Loucy (cell line): ENCODE data around the gene GNAI1.

Source experiments
- H2AFZ ChIP-seq: fragments of 200-600 bp; sonication (generic); 2 replicates; pipeline ENCODE4 v1.6.0; 2016; ENCODE audit warnings: antibody characterized with exemption, mild to moderate bottlenecking, low read length, moderate library complexity
- H3F3A ChIP-seq: fragments of 200-600 bp; 2 replicates; pipeline ENCODE4 v1.6.0; 2016; ENCODE audit warnings: antibody characterized with exemption, low read depth, mild to moderate bottlenecking
- H3K27me3 ChIP-seq: fragments of 200-600 bp; sonication (generic); 2 replicates; pipeline ENCODE4 v1.6.1; 2014; ENCODE audit warnings: low read length, mild to moderate bottlenecking; ENCODE audit not compliant: insufficient read depth, poor library complexity, severe bottlenecking
- H3K36me3 ChIP-seq: fragments of 200-600 bp; sonication (generic); 2 replicates; pipeline ENCODE4 v1.6.1; 2016; ENCODE audit warnings: low read length; ENCODE audit not compliant: insufficient read depth
- H3K4me1 ChIP-seq: fragments of 200-600 bp; sonication (generic); 2 replicates; pipeline ENCODE4 v1.5.1; 2014; ENCODE audit warnings: low read length, mild to moderate bottlenecking; ENCODE audit not compliant: insufficient read depth, poor library complexity, severe bottlenecking
- H3K4me2 ChIP-seq: fragments of 200-600 bp; sonication (generic); 2 replicates; pipeline ENCODE4 v1.6.0; 2014; ENCODE audit warnings: antibody characterized with exemption, low read length, low read depth, mild to moderate bottlenecking; ENCODE audit not compliant: poor library complexity, severe bottlenecking
- H3K4me3 ChIP-seq: fragments of 200-600 bp; sonication (generic); 2 replicates; pipeline ENCODE4 v1.5.1; 2014; ENCODE audit warnings: low read length, mild to moderate bottlenecking, mixed read lengths; ENCODE audit not compliant: poor library complexity, severe bottlenecking
- H3K79me2 ChIP-seq: fragments of 200-600 bp; sonication (generic); 2 replicates; pipeline ENCODE4 v1.6.1; 2014; ENCODE audit warnings: low read length; ENCODE audit not compliant: insufficient read depth
- H3K9ac ChIP-seq: fragments of 200-600 bp; sonication (generic); 2 replicates; pipeline ENCODE4 v1.6.0; 2014; ENCODE audit warnings: mild to moderate bottlenecking, low read depth, low read length, moderate library complexity; ENCODE audit not compliant: poor library complexity, severe bottlenecking
- H3K9me2 ChIP-seq: fragments of 200-600 bp; sonication (generic); replicated peaks from 2 replicates; pipeline ENCODE4 v1.6.1; 2016; ENCODE audit warnings: low read depth, low read length, mixed read lengths
- H3K9me3 ChIP-seq: fragments of 200-600 bp; sonication (generic); 2 replicates; pipeline ENCODE4 v1.6.1; 2014; ENCODE audit warnings: mild to moderate bottlenecking, antibody characterized with exemption, low read length, low read depth; ENCODE audit not compliant: insufficient read depth
- H4K20me1 ChIP-seq: fragments of 200-600 bp; sonication (generic); 2 replicates; pipeline ENCODE4 v1.6.0; 2014; ENCODE audit warnings: antibody characterized with exemption, low read length, mild to moderate bottlenecking; ENCODE audit not compliant: insufficient read depth, poor library complexity, severe bottlenecking
- EZH2phosphoT487 ChIP-seq: fragments of 200-600 bp; IDR thresholded peaks from 2 replicates; pipeline ENCODE4 v1.6.1; 2018; ENCODE audit warnings: antibody characterized with exemption, mild to moderate bottlenecking, moderate library complexity, borderline replicate concordance
- TF ChIP-seq, protein P1 (sequence below): fragments of 200-600 bp; sonication (generic); conservative IDR thresholded peaks from 2 replicates; pipeline ENCODE4 v1.5.1; 2014; ENCODE audit warnings: mild to moderate bottlenecking, antibody characterized with exemption, low read length

The GNAI1 gene

DNA sequence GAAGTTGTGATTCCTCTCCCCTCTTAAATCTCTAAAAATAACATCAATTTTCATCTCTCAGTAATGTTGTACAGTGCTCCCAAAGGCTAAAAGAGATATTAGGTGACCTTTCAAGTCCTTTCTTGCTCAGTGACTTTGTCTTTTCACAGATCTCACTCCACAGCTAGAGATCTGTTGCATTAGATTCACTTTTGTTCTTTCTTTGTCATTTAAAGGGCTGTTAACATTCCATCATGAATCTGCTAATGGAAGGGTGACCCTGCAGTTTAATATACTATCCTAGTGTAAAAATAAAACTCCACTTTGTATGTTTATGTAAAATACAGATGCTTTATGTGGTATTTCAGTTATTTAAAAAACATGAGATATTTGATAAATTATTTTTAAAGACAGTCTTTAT lies 30.5 kb downstream of the GNAI1 start:
- no peak overlapping the region for H3K4me3 ChIP-seq
- no peaks in the 10 kb centered on the region for H3K9me2 ChIP-seq
- H3K4me1 ChIP-seq: peaks cover 26% of the 10 kb centered on the region
- H2AFZ ChIP-seq: no peak overlapping the region
- H3K36me3 ChIP-seq: no peaks in the 10 kb centered on the region
- H4K20me1 ChIP-seq: no peaks in the 10 kb centered on the region
- no peaks in the 10 kb centered on the region for H3F3A ChIP-seq
- H3K79me2 ChIP-seq: no peaks in the 10 kb centered on the region
- TF ChIP-seq, protein P1, sequence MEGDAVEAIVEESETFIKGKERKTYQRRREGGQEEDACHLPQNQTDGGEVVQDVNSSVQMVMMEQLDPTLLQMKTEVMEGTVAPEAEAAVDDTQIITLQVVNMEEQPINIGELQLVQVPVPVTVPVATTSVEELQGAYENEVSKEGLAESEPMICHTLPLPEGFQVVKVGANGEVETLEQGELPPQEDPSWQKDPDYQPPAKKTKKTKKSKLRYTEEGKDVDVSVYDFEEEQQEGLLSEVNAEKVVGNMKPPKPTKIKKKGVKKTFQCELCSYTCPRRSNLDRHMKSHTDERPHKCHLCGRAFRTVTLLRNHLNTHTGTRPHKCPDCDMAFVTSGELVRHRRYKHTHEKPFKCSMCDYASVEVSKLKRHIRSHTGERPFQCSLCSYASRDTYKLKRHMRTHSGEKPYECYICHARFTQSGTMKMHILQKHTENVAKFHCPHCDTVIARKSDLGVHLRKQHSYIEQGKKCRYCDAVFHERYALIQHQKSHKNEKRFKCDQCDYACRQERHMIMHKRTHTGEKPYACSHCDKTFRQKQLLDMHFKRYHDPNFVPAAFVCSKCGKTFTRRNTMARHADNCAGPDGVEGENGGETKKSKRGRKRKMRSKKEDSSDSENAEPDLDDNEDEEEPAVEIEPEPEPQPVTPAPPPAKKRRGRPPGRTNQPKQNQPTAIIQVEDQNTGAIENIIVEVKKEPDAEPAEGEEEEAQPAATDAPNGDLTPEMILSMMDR: no peak
- TF ChIP-seq EZH2phosphoT487: no peak
- H3K9me3 ChIP-seq: no peaks in the 10 kb centered on the region
- H3K27me3 ChIP-seq: no peaks in the 10 kb centered on the region
- no peak overlapping the region for H3K4me2 ChIP-seq
- no peak overlapping the region for H3K9ac ChIP-seq

DNA sequence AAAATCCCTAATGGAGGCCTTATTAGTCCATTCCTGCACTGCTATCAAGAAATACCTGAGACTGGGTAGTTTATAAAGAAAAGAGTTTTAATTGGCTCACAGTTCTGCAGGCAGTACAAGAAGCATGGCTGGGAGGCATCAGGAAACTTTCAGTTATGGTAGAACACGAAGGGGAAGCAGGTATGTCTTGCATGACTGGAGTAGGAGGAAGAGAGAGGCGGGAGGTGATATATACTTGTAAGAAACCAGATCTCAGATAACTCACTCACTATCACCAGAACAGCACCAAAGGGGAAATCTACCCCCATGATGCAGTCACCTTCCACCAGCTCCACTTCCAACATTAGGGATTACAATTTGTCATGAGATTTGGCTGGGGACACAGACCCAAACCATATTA lies 35.8 kb downstream of the GNAI1 start:
- H3K27me3 ChIP-seq: no peaks in the 10 kb centered on the region
- no peaks in the 10 kb centered on the region for H4K20me1 ChIP-seq
- H3K79me2 ChIP-seq: no peaks in the 10 kb centered on the region
- H3F3A ChIP-seq: no peaks in the 10 kb centered on the region
- H3K4me2 ChIP-seq: no peak overlapping the region
- no peak overlapping the region for H3K9ac ChIP-seq
- H3K4me3 ChIP-seq: no peak overlapping the region
- no peaks in the 10 kb centered on the region for H3K36me3 ChIP-seq
- TF ChIP-seq, protein P1: no peak
- no peak for TF ChIP-seq EZH2phosphoT487
- no peaks in the 10 kb centered on the region for H3K9me2 ChIP-seq
- no peaks in the 10 kb centered on the region for H3K9me3 ChIP-seq
- no peak overlapping the region for H2AFZ ChIP-seq
- peaks cover 5% of the 10 kb centered on the region for H3K4me1 ChIP-seq

DNA sequence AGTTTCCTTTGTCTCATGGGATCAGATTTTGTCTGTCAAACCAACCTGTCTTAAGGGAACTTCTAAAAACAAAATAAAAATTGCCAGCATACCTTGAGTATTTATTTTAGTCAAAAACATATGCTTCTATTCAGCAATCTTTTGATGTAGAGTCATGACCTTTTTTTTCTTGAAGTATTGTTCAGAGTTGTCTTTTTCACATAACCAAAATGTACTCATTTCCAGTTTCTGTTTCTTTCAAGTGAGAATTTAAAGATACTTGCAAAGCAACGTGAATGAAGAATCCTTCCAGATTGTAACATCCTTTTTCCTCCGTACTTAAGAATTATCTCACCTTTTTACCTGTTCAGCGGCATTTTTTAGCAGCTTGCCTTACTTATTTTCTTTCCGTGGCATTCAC lies 37.8 kb downstream of the GNAI1 start:
- Histone ChIP-seq H2AFZ (no peak overlapping the region), H3K9ac (no peak overlapping the region), H3K79me2 (no peaks in the 10 kb centered on the region), H4K20me1 (no peaks in the 10 kb centered on the region), H3K27me3 (no peaks in the 10 kb centered on the region), H3K4me2 (no peak overlapping the region), H3K9me3 (no peaks in the 10 kb centered on the region), H3K4me3 (no peak overlapping the region), H3K36me3 (no peaks in the 10 kb centered on the region), H3K9me2 (no peaks in the 10 kb centered on the region), H3F3A (no peaks in the 10 kb centered on the region), H3K4me1 (peaks cover 11% of the 10 kb centered on the region)
- TF ChIP-seq, protein P1: no peak
- TF ChIP-seq EZH2phosphoT487: no peak
